Sigmoid colon (tissue), 7 donors: Measurements from ENCODE around the gene EPB41L4A. TPM values are rescaled to one million over a fixed set of nuclear protein-coding genes. Genes with fewer than 3 reads are reported as not detected.

Experiments used
- DNase-seq: peaks from one replicate; pipeline ENCODE4 v3.0.0-alpha.2; 2019
- H3K27ac ChIP-seq, 4 donors: fragments of 200-600 bp; sonication (generic); one replicate each; pipeline ENCODE4 v1.5.1; 2016 to 2019; ENCODE audit warnings: mild to moderate bottlenecking in 1 of 4
- H3K27me3 ChIP-seq, 3 donors: fragments of 200-600 bp; sonication (generic); one replicate each; pipeline ENCODE4 v1.5.1; 2019; ENCODE audit warnings: mild to moderate bottlenecking in 1 of 3
- H3K36me3 ChIP-seq, 4 donors: fragments of 200-600 bp; sonication (generic); one replicate each; pipeline ENCODE4 v1.5.1; 2016 to 2019
- H3K4me1 ChIP-seq, 4 donors: fragments of 200-600 bp; sonication (generic); one replicate each; pipeline ENCODE4 v1.5.1; 2017 to 2019
- H3K4me3 ChIP-seq, 4 donors: fragments of 200-600 bp; sonication (generic); one replicate each; pipeline ENCODE4 v1.5.1; 2017 to 2019; ENCODE audit warnings: mild to moderate bottlenecking in 2 of 4, moderate library complexity in 1 of 4
- H3K9me3 ChIP-seq, 4 donors: fragments of 200-600 bp in 3 of 4; sonication (generic) in 3 of 4; one replicate each; pipeline versions ENCODE4 v1.5.1 to v1.6.1; 2013 to 2019
- EP300 ChIP-seq, 4 donors: sonication (generic); formaldehyde crosslinking; IDR thresholded peaks; one replicate each; pipeline ENCODE4 v1.6.1; 2017; ENCODE audit warnings: antibody characterized with exemption in 4 of 4
- POLR2A ChIP-seq, 2 donors: fragments of 450-650 bp; IDR thresholded peaks; one replicate each; pipeline ENCODE4 v1.6.1; 2016; ENCODE audit warnings: antibody characterized with exemption in 2 of 2, mild to moderate bottlenecking in 2 of 2, moderate library complexity in 2 of 2
- POLR2AphosphoS5 ChIP-seq, 4 donors: sonication (generic); formaldehyde crosslinking; IDR thresholded peaks; one replicate each; pipeline ENCODE4 v1.6.1; 2017; ENCODE audit warnings: antibody characterized with exemption in 4 of 4
- WGBS, 2 donors: extraction: QIAGEN DNeasy Blood & Tissue Kit; methylation state at CpG; one replicate each; pipeline ENCODE4 v1.1.7; 2013; 5-methylcytosine and 5-hydroxymethylcytosine counted together
- intact Hi-C: fragments of 100-400 bp; cut with DNase I; formaldehyde crosslinking; loops from one replicate; pipeline ENCODE4 v1.15.1; 2023
- polyA plus RNA-seq, 3 donors: library from polyadenylated mRNA; stranded (reverse); fragments of 200-250 nt; gene quantifications; one replicate each; pipeline ENCODE4 v1.2.3, GENCODE V29; 2013
- total RNA-seq, 4 donors: library from RNA; depleted of rRNA; stranded (reverse); fragments of >200 nt; gene quantifications; one replicate each; pipeline ENCODE4 v1.1.0, GENCODE V29; 2016
- TF ChIP-seq, protein P1 (sequence below), 4 experiments: fragments of 450-650 bp in 3 of 4; fragments of 200-600 bp in 1 of 4; IDR thresholded peaks; one replicate each; pipeline ENCODE4 v1.5.1; 2016 to 2019; ENCODE audit warnings: antibody characterized with exemption in 4 of 4, mild to moderate bottlenecking in 3 of 4, moderate library complexity in 2 of 4
- donor health status: healthy with polysubstance abuse.
- donor health status: Bipolar disorder and iron deficiency.
- donor health status: healthy.

The EPB41L4A gene
- total and polyA plus RNA-seq, 7 donors, result 3.7 to 75.3 (median 4.8) TPM

DNA sequence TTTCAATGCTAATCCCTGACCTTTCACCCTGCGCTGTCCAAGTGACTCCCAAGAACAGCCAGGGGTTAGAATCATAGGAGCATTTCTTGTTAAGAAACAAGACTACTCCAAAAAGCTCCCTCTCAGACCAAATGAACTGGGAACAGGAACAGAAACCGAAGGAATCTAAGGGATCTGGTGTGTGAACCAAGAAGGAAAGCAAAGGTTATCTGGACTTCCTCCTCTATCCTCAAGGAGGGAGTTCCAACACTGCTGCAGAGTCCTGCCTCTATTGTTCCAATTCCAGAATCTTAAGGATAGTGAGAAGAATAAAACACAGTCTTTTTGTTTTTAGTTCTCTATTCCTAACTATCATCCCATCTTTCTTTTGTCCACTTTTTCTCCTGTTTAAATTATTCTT, 87.2 kb downstream of the EPB41L4A start:
- 79 to 89% methylated on average over 2 of the region's 2 CpGs for WGBS, 2 donors
- DNase-seq, result no peak
- TF ChIP-seq EP300 (IDR thresholded peaks at IDR 0.05) (no peak), POLR2AphosphoS5 (IDR thresholded peaks at IDR 0.05) (no peak), POLR2A (IDR thresholded peaks at IDR 0.05) (no peak)
- TF ChIP-seq, protein P1, sequence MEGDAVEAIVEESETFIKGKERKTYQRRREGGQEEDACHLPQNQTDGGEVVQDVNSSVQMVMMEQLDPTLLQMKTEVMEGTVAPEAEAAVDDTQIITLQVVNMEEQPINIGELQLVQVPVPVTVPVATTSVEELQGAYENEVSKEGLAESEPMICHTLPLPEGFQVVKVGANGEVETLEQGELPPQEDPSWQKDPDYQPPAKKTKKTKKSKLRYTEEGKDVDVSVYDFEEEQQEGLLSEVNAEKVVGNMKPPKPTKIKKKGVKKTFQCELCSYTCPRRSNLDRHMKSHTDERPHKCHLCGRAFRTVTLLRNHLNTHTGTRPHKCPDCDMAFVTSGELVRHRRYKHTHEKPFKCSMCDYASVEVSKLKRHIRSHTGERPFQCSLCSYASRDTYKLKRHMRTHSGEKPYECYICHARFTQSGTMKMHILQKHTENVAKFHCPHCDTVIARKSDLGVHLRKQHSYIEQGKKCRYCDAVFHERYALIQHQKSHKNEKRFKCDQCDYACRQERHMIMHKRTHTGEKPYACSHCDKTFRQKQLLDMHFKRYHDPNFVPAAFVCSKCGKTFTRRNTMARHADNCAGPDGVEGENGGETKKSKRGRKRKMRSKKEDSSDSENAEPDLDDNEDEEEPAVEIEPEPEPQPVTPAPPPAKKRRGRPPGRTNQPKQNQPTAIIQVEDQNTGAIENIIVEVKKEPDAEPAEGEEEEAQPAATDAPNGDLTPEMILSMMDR (IDR thresholded peaks at IDR 0.05), result no peak
- Histone ChIP-seq H3K4me1 (no peaks in the 10 kb centered on the region), H3K9me3 (no peaks in the 10 kb centered on the region), H3K4me3 (no peak overlapping the region), H3K27me3 (no peaks in the 10 kb centered on the region), H3K27ac (no peak overlapping the region), H3K36me3 (no peaks in the 10 kb centered on the region)
- intact Hi-C loops, result no loop called here

DNA sequence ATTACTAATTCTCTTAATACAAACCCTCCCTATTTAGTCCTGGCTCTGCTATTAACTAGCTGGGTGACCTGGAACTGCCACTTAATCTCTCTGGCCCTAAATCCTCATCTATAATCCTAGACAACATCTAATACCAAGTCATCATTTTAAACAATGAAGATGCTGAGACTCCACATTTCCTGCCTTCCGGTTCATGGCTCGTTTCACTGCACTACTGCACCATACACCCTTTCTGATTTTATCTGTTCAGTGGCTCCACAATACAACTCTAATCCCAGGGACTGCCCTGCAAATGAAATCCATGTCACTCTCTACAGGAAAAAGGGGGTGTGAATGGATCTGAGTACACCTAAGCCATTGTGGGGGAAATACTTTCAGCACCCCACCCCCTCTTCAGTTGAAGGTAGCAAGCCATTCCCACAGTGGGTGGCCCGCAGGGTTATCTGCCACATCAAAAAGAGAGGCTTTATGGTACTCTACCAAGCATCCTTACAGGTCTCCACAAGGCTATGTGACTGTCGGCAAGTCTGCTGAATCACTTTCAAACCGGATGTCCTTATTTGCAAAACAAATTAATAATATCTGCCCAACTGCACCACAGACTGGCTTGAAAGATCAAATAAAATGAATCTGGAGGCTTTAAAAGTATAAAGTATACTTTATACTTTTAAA, 89.5 kb downstream of the EPB41L4A start:
- H3K4me1 ChIP-seq, result no peaks in the 10 kb centered on the region
- DNase-seq, result no peak
- H3K4me3 ChIP-seq, result no peak overlapping the region
- intact Hi-C loops, result no loop called here
- H3K9me3 ChIP-seq, result no peaks in the 10 kb centered on the region
- H3K27me3 ChIP-seq, result no peaks in the 10 kb centered on the region
- H3K27ac ChIP-seq, result no peak overlapping the region
- 31 to 72% methylated on average over 5 of the region's 5 CpGs for WGBS, 2 donors
- no peaks in the 10 kb centered on the region for H3K36me3 ChIP-seq
- TF ChIP-seq EP300 (IDR thresholded peaks at IDR 0.05) (no peak), POLR2A (IDR thresholded peaks at IDR 0.05) (no peak), POLR2AphosphoS5 (IDR thresholded peaks at IDR 0.05) (no peak)
- TF ChIP-seq, protein P1 (IDR thresholded peaks at IDR 0.05), result no peak

DNA sequence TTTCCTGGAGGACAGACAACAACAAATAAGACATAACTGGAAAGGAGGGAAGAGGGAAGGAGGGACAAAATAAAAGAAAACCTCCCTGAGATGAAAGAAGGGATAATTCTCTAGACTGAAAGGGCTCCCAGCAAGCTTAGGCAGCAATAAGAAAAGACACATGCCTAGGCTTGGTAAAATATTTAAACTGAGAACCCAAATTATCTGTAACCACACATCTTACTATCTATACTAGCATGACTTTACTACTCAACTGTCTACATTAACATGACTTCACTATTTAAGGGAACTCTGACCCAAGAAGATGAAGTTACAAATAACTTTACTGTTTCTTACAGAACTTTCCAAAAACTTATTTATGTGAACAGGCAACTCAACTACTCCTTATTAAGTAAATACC, 95.9 kb downstream of the EPB41L4A start:
- no peak overlapping the region for H3K27ac ChIP-seq
- H3K4me1 ChIP-seq, result no peaks in the 10 kb centered on the region
- intact Hi-C loops, result no loop called here
- H3K27me3 ChIP-seq, result no peaks in the 10 kb centered on the region
- no peaks in the 10 kb centered on the region for H3K36me3 ChIP-seq
- no peak for TF ChIP-seq POLR2AphosphoS5 (IDR thresholded peaks at IDR 0.05)
- TF ChIP-seq, protein P1 (IDR thresholded peaks at IDR 0.05), result no peak
- no peak for TF ChIP-seq EP300 (IDR thresholded peaks at IDR 0.05)
- no peak for TF ChIP-seq POLR2A (IDR thresholded peaks at IDR 0.05)
- H3K4me3 ChIP-seq, result no peak overlapping the region
- no peak for DNase-seq
- H3K9me3 ChIP-seq, result no peaks in the 10 kb centered on the region

DNA sequence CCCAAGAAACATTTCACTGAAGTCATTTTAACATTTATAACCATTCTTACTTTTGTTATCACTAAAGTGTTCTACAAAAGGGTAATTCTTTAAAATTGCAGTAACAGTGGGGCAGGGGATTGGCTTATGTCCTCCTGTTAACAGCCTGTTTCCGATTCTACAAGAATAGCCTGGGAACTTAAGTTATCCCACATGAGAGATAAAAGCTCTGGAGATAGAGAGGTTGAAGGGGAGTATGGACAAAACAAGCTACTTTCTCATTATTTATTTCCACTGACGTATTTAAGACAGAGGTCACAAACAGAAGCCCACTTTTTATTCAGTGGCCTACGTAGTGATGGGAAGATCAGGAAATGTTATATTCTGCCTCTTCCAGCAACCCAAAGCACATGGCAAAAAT, 98.7 kb downstream of the EPB41L4A start:
- no peaks in the 10 kb centered on the region for H3K27me3 ChIP-seq
- TF ChIP-seq POLR2AphosphoS5 (IDR thresholded peaks at IDR 0.05) (no peak), POLR2A (IDR thresholded peaks at IDR 0.05) (no peak), EP300 (IDR thresholded peaks at IDR 0.05) (no peak)
- TF ChIP-seq, protein P1 (IDR thresholded peaks at IDR 0.05), result no peak
- DNase-seq, result no peak
- 84 to 92% methylated on average over 3 of the region's 3 CpGs for WGBS, 2 donors
- no peaks in the 10 kb centered on the region for H3K36me3 ChIP-seq
- H3K9me3 ChIP-seq, result no peaks in the 10 kb centered on the region
- no peak overlapping the region for H3K4me3 ChIP-seq
- no peaks in the 10 kb centered on the region for H3K4me1 ChIP-seq
- no peak overlapping the region for H3K27ac ChIP-seq
- intact Hi-C loops, result no loop called here

DNA sequence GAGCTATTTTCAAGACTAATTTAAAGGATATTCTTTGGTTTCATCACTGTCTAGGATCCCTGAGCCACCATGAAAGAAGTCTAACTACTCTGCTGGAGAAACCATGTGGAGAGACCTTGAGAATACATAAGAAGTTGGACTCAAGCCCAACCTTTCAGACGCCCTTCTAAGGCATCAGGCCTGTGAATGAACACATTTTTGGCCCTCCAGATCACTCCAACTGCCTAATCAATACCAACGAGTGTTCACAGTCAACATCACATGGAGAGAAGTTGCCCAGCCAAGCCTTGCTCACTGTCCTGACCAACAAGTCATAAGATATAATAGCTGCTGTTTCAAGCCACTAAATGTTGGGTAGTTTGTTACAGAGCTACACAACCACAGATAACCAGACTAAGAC, 100.7 kb downstream of the EPB41L4A start:
- Histone ChIP-seq H3K27ac (no peak overlapping the region), H3K36me3 (no peaks in the 10 kb centered on the region), H3K9me3 (no peaks in the 10 kb centered on the region), H3K4me1 (no peaks in the 10 kb centered on the region), H3K4me3 (no peak overlapping the region), H3K27me3 (no peaks in the 10 kb centered on the region)
- TF ChIP-seq POLR2AphosphoS5 (IDR thresholded peaks at IDR 0.05) (no peak), POLR2A (IDR thresholded peaks at IDR 0.05) (no peak), EP300 (IDR thresholded peaks at IDR 0.05) (no peak)
- TF ChIP-seq, protein P1 (IDR thresholded peaks at IDR 0.05), result no peak
- no peak for DNase-seq
- 59 to 73% methylated on average over 2 of the region's 2 CpGs for WGBS, 2 donors
- intact Hi-C loops, result no loop called here
